ENCODE results near the gene RAVER2.
"Not testable (repeated sequence)": the region's sequence is repeated elsewhere in the genome, so short reads cannot be mapped to it uniquely, and the experiment has no call there.

The RAVER2 gene

GRCh38 chr1:64750092-64750491 is 5.2 kb downstream of the RAVER2 start:
- FAIRE-seq: peak; percentile 11

- no peak for FAIRE-seq
Observed at GRCh38 chr1:64750875-64751274, 6.0 kb downstream of the RAVER2 start.

- FAIRE-seq: no peak
Observed at GRCh38 chr1:64754173-64754572, 9.3 kb downstream of the RAVER2 start.

- no peak for FAIRE-seq
Observed at GRCh38 chr1:64755361-64755760, 10.5 kb downstream of the RAVER2 start.

- FAIRE-seq: no peak
Observed at GRCh38 chr1:64756770-64757169, 11.9 kb downstream of the RAVER2 start.

- FAIRE-seq: no peak
Observed at GRCh38 chr1:64757213-64757612, 12.3 kb downstream of the RAVER2 start.

GRCh38 chr1:64758233-64758632 is 13.4 kb downstream of the RAVER2 start:
- FAIRE-seq: no peak

- FAIRE-seq: no peak
Observed at GRCh38 chr1:64759968-64760367, 15.1 kb downstream of the RAVER2 start.

GRCh38 chr1:64765012-64765411 is 20.1 kb downstream of the RAVER2 start:
- no peak for FAIRE-seq

GRCh38 chr1:64765826-64766225 is 21.0 kb downstream of the RAVER2 start:
- no peak for FAIRE-seq

GRCh38 chr1:64766429-64766828 is 21.6 kb downstream of the RAVER2 start:
- FAIRE-seq: no peak

GRCh38 chr1:64769482-64769881 is 24.6 kb downstream of the RAVER2 start:
- FAIRE-seq: no peak

- FAIRE-seq: no peak
Observed at GRCh38 chr1:64769971-64770370, 25.1 kb downstream of the RAVER2 start.

GRCh38 chr1:64773306-64773705 is 28.4 kb downstream of the RAVER2 start:
- not testable (repeated sequence) for FAIRE-seq

GRCh38 chr1:64775113-64775512 is 30.2 kb downstream of the RAVER2 start:
- no peak for FAIRE-seq

GRCh38 chr1:64782044-64782443 is 37.2 kb downstream of the RAVER2 start:
- not testable (repeated sequence) for FAIRE-seq

- FAIRE-seq: not testable (repeated sequence)
Observed at GRCh38 chr1:64782848-64783247, 38.0 kb downstream of the RAVER2 start.

- no peak for FAIRE-seq
Observed at GRCh38 chr1:64790832-64791487, 46.1 kb downstream of the RAVER2 start.

GRCh38 chr1:64798872-64799271 is 54.0 kb downstream of the RAVER2 start:
- FAIRE-seq: no peak

GRCh38 chr1:64801851-64802523 is 57.1 kb downstream of the RAVER2 start:
- no peak for FAIRE-seq

GRCh38 chr1:64809309-64809708 is 64.4 kb downstream of the RAVER2 start:
- no peak for FAIRE-seq

GRCh38 chr1:64810001-64810400 is 65.1 kb downstream of the RAVER2 start:
- FAIRE-seq: no peak

GRCh38 chr1:64811131-64811530 is 66.3 kb downstream of the RAVER2 start:
- no peak for FAIRE-seq

- FAIRE-seq: peak; percentile 43
Observed at GRCh38 chr1:64814427-64814826, 69.6 kb downstream of the RAVER2 start.

- not testable (repeated sequence) for FAIRE-seq
Observed at GRCh38 chr1:64817364-64817763, 72.5 kb downstream of the RAVER2 start.
